ENCODE measurements around the gene ADAMTS15. TPM values are rescaled to one million over a fixed set of nuclear protein-coding genes. Genes with fewer than 3 reads are reported as not detected.

ADAMTS15 gene
- total and polyA plus RNA-seq, 11 donors, result 5.3 to 71.0 (median 16.7) TPM

GRCh38 chr11:130429983-130430382, 18.5 kb upstream of the ADAMTS15 start:
- H3K4me3 ChIP-seq, result no peak overlapping the region
- no peaks in the 10 kb centered on the region for H3K36me3 ChIP-seq
- intact Hi-C loops (cut with DNase I), result loop anchor here in 7 of 10 donors (2.0 to 10.0 kb wide), 6 partner anchors 38 to 552 kb away; no protein-coding TSS in a partner anchor
- DNase-seq (no peak), ATAC-seq (no peak)
- WGBS, 4 donors, result 48 to 74% (median 66%) methylated on average over 3 of the region's 3 CpGs
- H3K27ac ChIP-seq, result no peak overlapping the region
- TF ChIP-seq CTCF (IDR thresholded peaks at IDR 0.05) (no peak), POLR2A (IDR thresholded peaks at IDR 0.05) (no peak)
- peaks cover 0 to 55% (median 12%) of the 10 kb centered on the region in 9 donors for H3K27me3 ChIP-seq
- no peaks in the 10 kb centered on the region for H3K9me3 ChIP-seq
- H3K4me1 ChIP-seq, result peaks cover 0 to 32% (median 14%) of the 10 kb centered on the region in 12 donors

- intact Hi-C loops (cut with DNase I), result loop anchor here in 5 of 10 donors (1.0 to 10.0 kb wide), 4 partner anchors 463 to 551 kb away; no protein-coding TSS in a partner anchor
- TF ChIP-seq CTCF (IDR thresholded peaks at IDR 0.05), result peak; percentile 51 to 75 (median 67)
- no peak for TF ChIP-seq POLR2A (IDR thresholded peaks at IDR 0.05)
- Histone ChIP-seq H3K27ac (no peak overlapping the region), H3K4me3 (no peak overlapping the region), H3K9me3 (no peaks in the 10 kb centered on the region), H3K36me3 (no peaks in the 10 kb centered on the region), H3K4me1 (peaks cover 0 to 41% (median 19%) of the 10 kb centered on the region in 12 donors), H3K27me3 (peaks cover 0 to 49% (median 11%) of the 10 kb centered on the region in 9 donors)
- DNase-seq, result peak; percentile 55 to 77 (median 62)
- ATAC-seq, result peak in 3 of 4 donors; percentile 32 to 56 (median 53)
- 15 to 42% (median 17%) methylated on average over 9 to 10 of the region's 10 CpGs for WGBS, 4 donors
Measured at GRCh38 chr11:130431331-130431773, 17.1 kb upstream of the ADAMTS15 start.

GRCh38 chr11:130431801-130432200, 16.6 kb upstream of the ADAMTS15 start:
- Histone ChIP-seq H3K4me3 (no peak overlapping the region), H3K4me1 (peaks cover 0 to 37% (median 18%) of the 10 kb centered on the region in 12 donors), H3K27ac (no peak overlapping the region), H3K36me3 (no peaks in the 10 kb centered on the region), H3K27me3 (peaks cover 0 to 44% (median 7%) of the 10 kb centered on the region in 9 donors), H3K9me3 (no peaks in the 10 kb centered on the region)
- WGBS, 4 donors, result 46 to 56% (median 49%) methylated on average over 3 of the region's 3 CpGs
- DNase-seq, result peak in 1 of 5 donors; percentile 7
- intact Hi-C loops (cut with DNase I), result loop anchor here in 5 of 10 donors (1.0 to 10.0 kb wide), 4 partner anchors 462 to 550 kb away; no protein-coding TSS in a partner anchor
- no peak for ATAC-seq
- TF ChIP-seq CTCF (IDR thresholded peaks at IDR 0.05), result no peak
- no peak for TF ChIP-seq POLR2A (IDR thresholded peaks at IDR 0.05)

GRCh38 chr11:130433357-130433756, 15.1 kb upstream of the ADAMTS15 start:
- no peak for ATAC-seq
- no peak overlapping the region for H3K27ac ChIP-seq

More at GRCh38 chr11:130433357-130433756, 15.1 kb upstream of the ADAMTS15 start:
- DNase-seq, result no peak
- no peaks in the 10 kb centered on the region for H3K36me3 ChIP-seq
- WGBS, 4 donors, result 84 to 93% (median 86%) methylated on average over 4 of the region's 4 CpGs
- H3K9me3 ChIP-seq, result no peaks in the 10 kb centered on the region
- TF ChIP-seq POLR2A (IDR thresholded peaks at IDR 0.05), result no peak
- no peak for TF ChIP-seq CTCF (IDR thresholded peaks at IDR 0.05)
- peaks cover 0 to 30% (median 0%) of the 10 kb centered on the region in 9 donors for H3K27me3 ChIP-seq
- intact Hi-C loops (cut with DNase I), result loop anchor here in 4 of 10 donors (1.0 to 10.0 kb wide), 4 partner anchors 429 to 549 kb away; no protein-coding TSS in a partner anchor
- peaks cover 0 to 22% (median 10%) of the 10 kb centered on the region in 12 donors for H3K4me1 ChIP-seq
- no peak overlapping the region for H3K4me3 ChIP-seq

Data from heart left ventricle (tissue), 16 donors.